CD14-positive monocyte (primary cell): Measurements from ENCODE around the gene GPA33. TPM values are rescaled to one million over a fixed set of nuclear protein-coding genes. Genes with fewer than 3 reads are reported as not detected.

ENCODE experiments used
- DNase-seq, 3 donors: peaks; one replicate each; pipeline ENCODE4 v3.0.0-alpha.2; 2011 to 2022
- H2AFZ ChIP-seq: 2 replicates; pipeline ENCODE4 v1.6.0; 2012; ENCODE audit warnings: mild to moderate bottlenecking, low read depth, low read length, inconsistent platforms; ENCODE audit not compliant: insufficient read depth, poor library complexity, severe bottlenecking
- H3K27ac ChIP-seq, 2 donors: 1 replicate in 1 of 2; 2 replicates in 1 of 2; pipeline ENCODE4 v1.5.1; 2012 to 2013; ENCODE audit warnings: low read length in 2 of 2, control low read depth in 1 of 2, inconsistent platforms in 1 of 2, low read depth in 1 of 2, mild to moderate bottlenecking in 1 of 2
- H3K27me3 ChIP-seq, 2 donors: one replicate each; pipeline versions ENCODE4 v1.6.0 to v1.6.1; 2011 to 2013; ENCODE audit warnings: low read length in 2 of 2; ENCODE audit not compliant: control insufficient read depth in 2 of 2, insufficient read depth in 2 of 2
- H3K36me3 ChIP-seq, 2 donors: replicated peaks in 1 of 2; 1 replicate in 1 of 2; 2 replicates in 1 of 2; pipeline versions ENCODE4 v1.5.1 to v1.6.1; 2012 to 2013; ENCODE audit warnings: low read length in 2 of 2, control low read depth in 1 of 2, inconsistent platforms in 1 of 2, mild to moderate bottlenecking in 1 of 2; ENCODE audit not compliant: insufficient read depth in 2 of 2, control insufficient read depth in 1 of 2
- H3K4me1 ChIP-seq, 2 donors: 1 replicate in 1 of 2; 2 replicates in 1 of 2; pipeline versions ENCODE4 v1.5.1 to v1.6.1; 2012 to 2013; ENCODE audit warnings: low read length in 2 of 2, control low read depth in 1 of 2, inconsistent platforms in 1 of 2, mild to moderate bottlenecking in 1 of 2, moderate library complexity in 1 of 2; ENCODE audit not compliant: insufficient read depth in 2 of 2, control insufficient read depth in 1 of 2
- H3K4me2 ChIP-seq: replicated peaks from 2 replicates; pipeline ENCODE3; 2012; ENCODE audit warnings: low read length, moderate library complexity, mild to moderate bottlenecking; ENCODE audit not compliant: poor library complexity, severe bottlenecking; ENCODE audit errors: extremely low read depth
- H3K4me3 ChIP-seq, 3 experiments: fragments of 200-600 bp in 1 of 3; sonication (generic) in 1 of 3; replicated peaks in 1 of 3; 1 replicate in 2 of 3; 2 replicates in 1 of 3; pipeline ENCODE4 v1.5.1; 2011 to 2013; ENCODE audit warnings: low read length in 3 of 3, mild to moderate bottlenecking in 3 of 3, control low read depth in 2 of 3, low read depth in 2 of 3, inconsistent platforms in 1 of 3, moderate library complexity in 1 of 3
- H3K79me2 ChIP-seq: 2 replicates; pipeline ENCODE4 v1.6.0; 2012; ENCODE audit warnings: mild to moderate bottlenecking, control low read depth, inconsistent platforms, low read length, moderate library complexity; ENCODE audit not compliant: insufficient read depth
- H3K9ac ChIP-seq: 2 replicates; pipeline ENCODE4 v1.6.0; 2017; ENCODE audit warnings: low read length, mild to moderate bottlenecking; ENCODE audit not compliant: insufficient read depth, poor library complexity, severe bottlenecking
- H3K9me3 ChIP-seq, 2 donors: replicated peaks in 1 of 2; 1 replicate in 1 of 2; 2 replicates in 1 of 2; pipeline versions ENCODE4 v1.5.1 to v1.6.1; 2012 to 2013; ENCODE audit warnings: low read length in 2 of 2, control low read depth in 1 of 2; ENCODE audit not compliant: control insufficient read depth in 1 of 2, insufficient read depth in 1 of 2
- H4K20me1 ChIP-seq: 2 replicates; pipeline ENCODE4 v1.6.0; 2012; ENCODE audit warnings: mild to moderate bottlenecking, low read length, control low read depth, moderate library complexity; ENCODE audit not compliant: insufficient read depth
- H3K27ac Mint-ChIP-seq, 7 donors: one replicate each; pipeline ENCODE4 v1.8.0; 2020; ENCODE audit warnings: mild to moderate bottlenecking in 7 of 7, mixed read lengths in 7 of 7, moderate library complexity in 6 of 7, inconsistent platforms in 2 of 7
- H3K27me3 Mint-ChIP-seq, 3 donors: one replicate each; pipeline ENCODE4 v1.8.0; 2021 to 2022; ENCODE audit warnings: low read depth in 3 of 3, mild to moderate bottlenecking in 3 of 3, mixed read lengths in 3 of 3, moderate library complexity in 3 of 3, inconsistent platforms in 1 of 3
- H3K36me3 Mint-ChIP-seq, 2 donors: one replicate each; pipeline ENCODE4 v1.8.0; 2020; ENCODE audit warnings: mixed read lengths in 2 of 2, inconsistent platforms in 1 of 2, mild to moderate bottlenecking in 1 of 2
- H3K4me1 Mint-ChIP-seq: one replicate; pipeline ENCODE4 v1.8.0; 2020; ENCODE audit warnings: mild to moderate bottlenecking, mixed read lengths
- H3K4me3 Mint-ChIP-seq, 2 donors: one replicate each; pipeline ENCODE4 v1.8.0; 2020; ENCODE audit warnings: mild to moderate bottlenecking in 2 of 2, mixed read lengths in 2 of 2, moderate library complexity in 1 of 2
- H3K9me3 Mint-ChIP-seq, 7 donors: one replicate each; pipeline ENCODE4 v1.8.0; 2020 to 2022; ENCODE audit warnings: mixed read lengths in 7 of 7, mild to moderate bottlenecking in 6 of 7, moderate library complexity in 6 of 7, inconsistent platforms in 2 of 7
- CTCF ChIP-seq: fragments of 200-600 bp; IDR thresholded peaks from one replicate; pipeline ENCODE4 v1.8.0; 2022; ENCODE audit warnings: antibody characterized with exemption, mild to moderate bottlenecking
- WGBS: methylation state at CpG from one replicate; pipeline ENCODE4 v1.1.5; 2013; ENCODE audit warnings: missing lambda C conversion rate; ENCODE audit not compliant: insufficient coverage; 5-methylcytosine and 5-hydroxymethylcytosine counted together
- intact Hi-C, 2 donors: fragments of 100-400 bp; cut with micrococcal nuclease; formaldehyde crosslinking; loops; one replicate each; pipeline versions ENCODE4 v1.15.0 to v1.15.1; 2023
- polyA plus RNA-seq, 3 donors: library from polyadenylated mRNA; depleted of rRNA in 1 of 3; unstranded in 2 of 3; stranded (reverse) in 1 of 3; fragments of 300-500 nt in 2 of 3; fragments of >200 nt in 1 of 3; fragmentation: Illumina TruSeq in 2 of 3; gene quantifications; 1 replicate in 2 of 3; 2 replicates in 1 of 3; pipeline ENCODE4 v1.2.3, GENCODE V29; 2012 to 2021
- small RNA-seq: library from RNA; depleted of rRNA; stranded (forward); fragments of <200 nt; gene quantifications from one replicate; pipeline ENCODE3, GENCODE V24; 2012; ENCODE audit warnings: low read depth; ENCODE audit not compliant: insufficient read length

GPA33 gene
- polyA plus RNA-seq, 3 donors: 0.84 to 1.8 (median 1.8) TPM

- no peaks in the 10 kb centered on the region for H3K36me3 ChIP-seq
- DNase-seq: no peak
- intact Hi-C loops: no loop called here
- Mint-ChIP-seq H3K27me3 (no peaks in the 10 kb centered on the region), H3K4me1 (peaks cover 25% of the 10 kb centered on the region), H3K9me3 (peaks cover 0 to 3% (median 0%) of the 10 kb centered on the region in 7 donors), H3K36me3 (no peaks in the 10 kb centered on the region), H3K4me3 (no peak overlapping the region), H3K27ac (no peak overlapping the region)
- no peak overlapping the region for H3K4me3 ChIP-seq
- TF ChIP-seq CTCF: no peak
- no peak overlapping the region for H3K4me2 ChIP-seq
- H3K9me3 ChIP-seq: no peaks in the 10 kb centered on the region
- no peak overlapping the region for H3K27ac ChIP-seq
- H3K9ac ChIP-seq: no peak overlapping the region
- H3K4me1 ChIP-seq: peaks cover 11 to 26% of the 10 kb centered on the region in 2 donors
- WGBS: no CpG with 5 or more reads among the region's 1 CpG
- no peaks in the 10 kb centered on the region for H4K20me1 ChIP-seq
- no peaks in the 10 kb centered on the region for H3K79me2 ChIP-seq
- H3K27me3 ChIP-seq: no peaks in the 10 kb centered on the region
- no peak overlapping the region for H2AFZ ChIP-seq
Observed at GRCh38 chr1:167011560-167012191, 78.5 kb downstream of the GPA33 start.

DNA sequence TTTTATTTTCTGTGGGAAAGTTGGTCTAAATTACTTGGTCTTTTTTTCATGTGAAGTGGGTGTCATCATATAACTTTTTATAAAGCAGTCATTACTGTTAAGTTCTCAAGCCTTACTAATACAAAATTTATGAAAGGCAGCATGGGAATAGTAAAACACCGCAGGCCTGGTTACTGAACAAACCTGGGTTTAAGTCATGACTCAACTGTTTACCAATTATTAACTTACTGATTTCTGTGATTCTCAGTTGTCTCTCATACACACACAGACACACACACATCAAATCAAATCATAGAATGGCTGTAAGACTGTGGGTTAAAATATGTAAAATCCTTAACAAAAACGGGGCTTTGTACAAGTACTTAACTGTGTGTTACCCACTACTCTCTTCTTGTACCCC, 86.5 kb downstream of the GPA33 start:
- intact Hi-C loops: no loop called here

More for the DNA sequence above, 86.5 kb downstream of the GPA33 start:
- DNase-seq: no peak
- no peak overlapping the region for H3K27ac Mint-ChIP-seq
- no peaks in the 10 kb centered on the region for H3K27me3 ChIP-seq
- H3K4me1 Mint-ChIP-seq: no peaks in the 10 kb centered on the region
- no peak overlapping the region for H2AFZ ChIP-seq
- H3K27ac ChIP-seq: no peak overlapping the region
- WGBS: no CpG with 5 or more reads among the region's 2 CpGs
- peaks cover 3 to 10% of the 10 kb centered on the region in 2 donors for H3K9me3 ChIP-seq
- no peak overlapping the region for H3K4me2 ChIP-seq
- H3K4me1 ChIP-seq: no peaks in the 10 kb centered on the region
- no peaks in the 10 kb centered on the region for H3K36me3 Mint-ChIP-seq
- H3K9ac ChIP-seq: no peak overlapping the region
- TF ChIP-seq CTCF: no peak
- H3K4me3 Mint-ChIP-seq: no peak overlapping the region
- peaks cover 2 to 10% (median 7%) of the 10 kb centered on the region in 7 donors for H3K9me3 Mint-ChIP-seq
- H3K27me3 Mint-ChIP-seq: no peaks in the 10 kb centered on the region
- H3K79me2 ChIP-seq: no peaks in the 10 kb centered on the region
- H4K20me1 ChIP-seq: no peaks in the 10 kb centered on the region
- no peaks in the 10 kb centered on the region for H3K36me3 ChIP-seq
- no peak overlapping the region for H3K4me3 ChIP-seq

Small RNA genes lying within 50 kb of the gene (small RNA-seq; reads per million reads assigned to genes)
- 9.9 reads per million, percentile 74 among the genes with 10 or more reads in this experiment for gene RNA5SP65

Other genes starting within 250 kb of the GPA33 start
- 1 to 10 TPM; 6.4 to 8.0 (median 7.9) TPM for gene TADA1, start 214.1 kb downstream of the GPA33 start, polyA plus RNA-seq
- not detected for gene ILDR2, start 114.8 kb downstream of the GPA33 start, polyA plus RNA-seq
- not detected for gene MAEL, start 101.1 kb downstream of the GPA33 start, polyA plus RNA-seq
- not detected for gene STYXL2, start 3.7 kb upstream of the GPA33 start, polyA plus RNA-seq
- 1 to 10 TPM; 2.3 to 4.2 (median 3.9) TPM for gene POU2F1, start 130.5 kb upstream of the GPA33 start, polyA plus RNA-seq